GM19463 (cell line): ENCODE measurements around the gene TAF4B.

Experiments
- ATAC-seq: cut with Tn5 transposase; IDR thresholded peaks from one replicate; pipeline ENCODE4 v1.9.1; 2021; ENCODE audit warnings: mild to moderate bottlenecking, moderate library complexity; ENCODE audit not compliant: unreplicated experiment

TAF4B gene

GRCh38 chr18:26304511-26304910 lies 78.3 kb downstream of the TAF4B start:
- no peak for ATAC-seq

GRCh38 chr18:26307161-26307773 lies 81.0 kb downstream of the TAF4B start:
- peak; percentile 57 for ATAC-seq

GRCh38 chr18:26309281-26309680 lies 83.0 kb downstream of the TAF4B start:
- ATAC-seq, result no peak

- no peak for ATAC-seq
These were observed 86.0 kb downstream of the TAF4B start for GRCh38 chr18:26312199-26312598.

GRCh38 chr18:26317398-26317797 lies 91.2 kb downstream of the TAF4B start:
- no peak for ATAC-seq

- ATAC-seq, result no peak
These were observed 94.4 kb downstream of the TAF4B start for GRCh38 chr18:26320686-26321085.

- no peak for ATAC-seq
These were observed 96.8 kb downstream of the TAF4B start for GRCh38 chr18:26322890-26323653.

GRCh38 chr18:26325771-26326170 lies 99.5 kb downstream of the TAF4B start:
- ATAC-seq, result no peak

GRCh38 chr18:26327062-26327461 lies 100.8 kb downstream of the TAF4B start:
- no peak for ATAC-seq

GRCh38 chr18:26332991-26333390 lies 106.7 kb downstream of the TAF4B start:
- no peak for ATAC-seq

GRCh38 chr18:26335156-26335555 lies 108.9 kb downstream of the TAF4B start:
- no peak for ATAC-seq

GRCh38 chr18:26335571-26336487 lies 109.6 kb downstream of the TAF4B start:
- no peak for ATAC-seq

GRCh38 chr18:26336572-26336971 lies 110.3 kb downstream of the TAF4B start:
- no peak for ATAC-seq

- no peak for ATAC-seq
These were observed 116.4 kb downstream of the TAF4B start for GRCh38 chr18:26342646-26343045.

- no peak for ATAC-seq
These were observed 124.7 kb downstream of the TAF4B start for GRCh38 chr18:26350961-26351360.

- peak; percentile 54 for ATAC-seq
These were observed 130.0 kb downstream of the TAF4B start for GRCh38 chr18:26356045-26356785.

- ATAC-seq, result peak; percentile 38
These were observed 131.7 kb downstream of the TAF4B start for GRCh38 chr18:26357960-26358359.

- ATAC-seq, result no peak
These were observed 135.8 kb downstream of the TAF4B start for GRCh38 chr18:26362021-26362420.

- ATAC-seq, result no peak
These were observed 141.2 kb downstream of the TAF4B start for GRCh38 chr18:26367425-26367824.

- no peak for ATAC-seq
These were observed 143.8 kb downstream of the TAF4B start for GRCh38 chr18:26370037-26370436.

GRCh38 chr18:26376105-26376504 lies 149.9 kb downstream of the TAF4B start:
- no peak for ATAC-seq
